GM12878 (cell line): Measurements from ENCODE around the gene CDX1.

ENCODE experiments used
- BRCA1 ChIP-seq: IDR thresholded peaks from 2 replicates; pipeline ENCODE4 v1.6.1; 2011; ENCODE audit warnings: low read depth, low read length, improper control_type of control experiment
- CHD2 ChIP-seq: IDR thresholded peaks from 2 replicates; pipeline ENCODE4 v1.6.1; 2011; ENCODE audit warnings: low read depth, low read length, improper control_type of control experiment, borderline replicate concordance
- POLR2A ChIP-seq: IDR thresholded peaks from 2 replicates; pipeline ENCODE4 v1.6.1; 2011; ENCODE audit warnings: low read depth, mild to moderate bottlenecking, low read length
- TBL1XR1 ChIP-seq: IDR thresholded peaks from 2 replicates; pipeline ENCODE4 v1.6.1; 2012; ENCODE audit warnings: low read depth, low read length, improper control_type of control experiment

DNA sequence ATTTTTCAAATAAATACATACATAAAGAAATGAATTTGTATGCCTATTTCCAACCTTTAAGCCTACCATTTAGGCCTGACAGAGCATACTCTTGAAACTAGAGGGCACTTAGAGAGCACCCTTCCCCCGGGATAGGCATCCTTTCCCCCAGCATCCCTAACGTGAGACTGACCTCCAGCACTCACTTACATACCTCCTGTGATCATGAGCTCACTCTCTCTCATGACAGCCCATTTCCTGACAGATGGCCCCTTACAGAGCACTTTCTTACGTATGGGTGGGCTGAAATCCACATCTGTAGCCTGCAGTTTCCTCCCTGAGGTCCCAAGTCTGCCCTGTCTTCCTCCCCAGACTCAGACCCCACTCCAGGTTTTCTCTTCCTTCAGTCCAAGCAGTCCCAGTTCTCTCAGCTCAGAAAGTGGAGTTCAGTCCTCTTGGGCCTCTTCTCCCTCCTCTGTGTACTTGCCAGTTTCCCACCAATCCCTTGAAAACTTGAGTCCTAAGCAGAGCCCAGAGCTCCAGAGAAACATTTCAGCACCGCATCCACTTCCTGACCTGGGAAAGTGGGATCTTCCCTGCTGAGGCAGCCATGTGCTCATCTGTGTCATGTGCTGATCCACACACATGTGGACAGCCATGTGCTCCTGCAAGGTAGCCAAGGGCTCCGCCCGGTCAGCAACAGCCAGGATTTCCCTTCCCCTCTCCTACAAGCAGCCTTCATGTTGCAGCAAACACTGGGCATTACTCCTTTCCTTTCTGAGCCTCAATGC lies 2.2 kb upstream of the CDX1 start:
- TF ChIP-seq BRCA1 (no peak), TBL1XR1 (no peak), POLR2A (no peak), CHD2 (no peak)
